NCI-H748 (cell line): ENCODE measurements around the gene MGST2.
"Not testable (repeated sequence)": the region's sequence is repeated elsewhere in the genome, so short reads cannot be mapped to it uniquely, and the experiment has no call there.

ENCODE experiments used
- DNase-seq: peaks from one replicate; lab custom pipeline; 2025; ENCODE audit not compliant: unreplicated experiment; lab: John Stamatoyannopoulos, UW

MGST2 gene

GRCh38 chr4:139665690-139666529, at the start of gene MGST2:
TSS of gene MGST2 (plus strand) at chr4:139665819. CDS start at chr4:139666020, 201 bp downstream.
- DNase-seq: peak; percentile 79

GRCh38 chr4:139617702-139618490, 47.7 kb upstream of the MGST2 start:
- DNase-seq: no peak

GRCh38 chr4:139619644-139620043, 46.0 kb upstream of the MGST2 start:
- peak; percentile 5 for DNase-seq

- DNase-seq: peak; percentile 46
Measured at GRCh38 chr4:139622901-139623381, 42.7 kb upstream of the MGST2 start.

GRCh38 chr4:139624441-139625092, 41.1 kb upstream of the MGST2 start:
- no peak for DNase-seq

GRCh38 chr4:139625093-139625455, 40.5 kb upstream of the MGST2 start:
- DNase-seq: no peak

- no peak for DNase-seq
Measured at GRCh38 chr4:139625482-139625881, 40.1 kb upstream of the MGST2 start.

GRCh38 chr4:139628184-139629012, 37.2 kb upstream of the MGST2 start:
- peak; percentile 91 for DNase-seq

- no peak for DNase-seq
Measured at GRCh38 chr4:139629436-139630125, 36.0 kb upstream of the MGST2 start.

- DNase-seq: no peak
Measured at GRCh38 chr4:139630126-139630495, 35.5 kb upstream of the MGST2 start.

GRCh38 chr4:139630991-139631390, 34.6 kb upstream of the MGST2 start:
- no peak for DNase-seq

GRCh38 chr4:139631791-139632190, 33.8 kb upstream of the MGST2 start:
- DNase-seq: no peak

GRCh38 chr4:139632739-139633138, 32.9 kb upstream of the MGST2 start:
- not testable (repeated sequence) for DNase-seq

- no peak for DNase-seq
Measured at GRCh38 chr4:139633195-139633594, 32.4 kb upstream of the MGST2 start.

- DNase-seq: peak; percentile 35
Measured at GRCh38 chr4:139633661-139634060, 32.0 kb upstream of the MGST2 start.

- DNase-seq: no peak
Measured at GRCh38 chr4:139635966-139636365, 29.7 kb upstream of the MGST2 start.

GRCh38 chr4:139638306-139638705, 27.3 kb upstream of the MGST2 start:
- DNase-seq: not testable (repeated sequence)

- no peak for DNase-seq
Measured at GRCh38 chr4:139639654-139640053, 26.0 kb upstream of the MGST2 start.

- no peak for DNase-seq
Measured at GRCh38 chr4:139641218-139641617, 24.4 kb upstream of the MGST2 start.

GRCh38 chr4:139642364-139642763, 23.3 kb upstream of the MGST2 start:
- DNase-seq: no peak
